DND-41 (cell line): ENCODE results near the gene LRRC37A.
"Not testable (repeated sequence)": the region's sequence is repeated elsewhere in the genome, so short reads cannot be mapped to it uniquely, and the experiment has no call there.

Source experiments
- ATAC-seq: fragments of 200-7000 bp; cut with Tn5 transposase; 3 replicates; pipeline ENCODE4 v1.9.1; 2021; ENCODE audit warnings: low read depth; ENCODE audit not compliant: insufficient read depth
- DNase-seq: peaks from one replicate; pipeline ENCODE4 v3.0.0-alpha.2; 2020
- H2AFZ ChIP-seq: 2 replicates; pipeline ENCODE4 v1.6.0; 2012; ENCODE audit warnings: low read depth, low read length
- H3K27ac ChIP-seq: 2 replicates; pipeline ENCODE4 v1.5.1; 2012; ENCODE audit warnings: low read length, inconsistent platforms
- H3K27me3 ChIP-seq: fragments of 200-600 bp; sonication (generic); 2 replicates; pipeline ENCODE4 v1.6.0; 2012; ENCODE audit warnings: low read length, mild to moderate bottlenecking, inconsistent platforms; ENCODE audit not compliant: insufficient read depth, poor library complexity
- H3K36me3 ChIP-seq: 2 replicates; pipeline ENCODE4 v1.5.1; 2012; ENCODE audit warnings: low read length, inconsistent platforms; ENCODE audit not compliant: insufficient read depth
- H3K4me1 ChIP-seq: 2 replicates; pipeline ENCODE4 v1.5.1; 2012; ENCODE audit warnings: mild to moderate bottlenecking, low read length; ENCODE audit not compliant: insufficient read depth
- H3K4me2 ChIP-seq: 2 replicates; pipeline ENCODE4 v1.6.0; 2012; ENCODE audit warnings: mild to moderate bottlenecking, moderate library complexity, low read length, inconsistent platforms; ENCODE audit not compliant: insufficient read depth
- H3K4me3 ChIP-seq, 2 experiments: fragments of 200-600 bp in 1 of 2; shearing (Covaris generic) in 1 of 2; 2 replicates each; pipeline ENCODE4 v1.5.1; 2012 to 2016; ENCODE audit warnings: inconsistent platforms in 2 of 2, low read length in 2 of 2, mild to moderate bottlenecking in 2 of 2, low read depth in 1 of 2, moderate library complexity in 1 of 2
- H3K79me2 ChIP-seq: 2 replicates; pipeline ENCODE4 v1.6.0; 2012; ENCODE audit warnings: low read length, inconsistent platforms; ENCODE audit not compliant: insufficient read depth
- H3K9ac ChIP-seq: 2 replicates; pipeline ENCODE4 v1.6.0; 2012; ENCODE audit warnings: low read depth, mild to moderate bottlenecking, inconsistent platforms, low read length, moderate library complexity
- H3K9me3 ChIP-seq: 2 replicates; pipeline ENCODE4 v1.5.1; 2012; ENCODE audit warnings: low read length, moderate library complexity, mild to moderate bottlenecking, inconsistent platforms; ENCODE audit not compliant: insufficient read depth, severe bottlenecking
- H4K20me1 ChIP-seq: 2 replicates; pipeline ENCODE4 v1.6.0; 2012; ENCODE audit warnings: low read length; ENCODE audit not compliant: insufficient read depth
- TF ChIP-seq, protein P1 (sequence below): IDR thresholded peaks from 2 replicates; pipeline ENCODE4 v1.5.1; 2012; ENCODE audit warnings: borderline replicate concordance, low read length, moderate library complexity, mild to moderate bottlenecking; ENCODE audit not compliant: poor library complexity, severe bottlenecking; ENCODE audit errors: extremely low read depth

LRRC37A gene

DNA sequence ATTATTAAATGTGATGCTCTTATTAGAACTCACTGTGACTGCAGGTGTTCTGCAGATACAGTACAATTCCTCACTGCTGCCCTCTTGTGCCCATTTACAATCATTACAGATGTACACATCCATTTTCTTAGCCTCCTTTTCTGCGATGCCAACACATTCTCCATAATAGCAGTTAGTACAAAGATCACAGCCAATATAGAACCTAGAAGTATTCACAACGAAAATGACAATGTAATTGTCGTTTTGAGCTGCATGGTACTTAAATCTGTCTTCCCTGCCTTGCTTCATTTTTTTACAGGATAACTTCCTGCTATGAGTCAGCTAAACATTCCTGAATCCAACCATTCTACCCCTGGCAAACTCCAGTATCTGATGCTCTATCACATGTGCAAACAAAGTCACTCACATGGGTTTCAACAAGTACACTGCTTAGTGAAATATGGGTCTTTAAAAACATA lies 8.1 kb upstream of the LRRC37A start:
- H3K27me3 ChIP-seq, H3K9ac ChIP-seq, H3K4me2 ChIP-seq, H3K4me3 ChIP-seq, H3K36me3 ChIP-seq, H4K20me1 ChIP-seq, H3K27ac ChIP-seq, H3K9me3 ChIP-seq, H3K79me2 ChIP-seq: not testable (repeated sequence)
- DNase-seq (peak; percentile 69), ATAC-seq (peak; percentile 80)
- peak overlapping the region; percentile 69 for H2AFZ ChIP-seq
- TF ChIP-seq, protein P1, sequence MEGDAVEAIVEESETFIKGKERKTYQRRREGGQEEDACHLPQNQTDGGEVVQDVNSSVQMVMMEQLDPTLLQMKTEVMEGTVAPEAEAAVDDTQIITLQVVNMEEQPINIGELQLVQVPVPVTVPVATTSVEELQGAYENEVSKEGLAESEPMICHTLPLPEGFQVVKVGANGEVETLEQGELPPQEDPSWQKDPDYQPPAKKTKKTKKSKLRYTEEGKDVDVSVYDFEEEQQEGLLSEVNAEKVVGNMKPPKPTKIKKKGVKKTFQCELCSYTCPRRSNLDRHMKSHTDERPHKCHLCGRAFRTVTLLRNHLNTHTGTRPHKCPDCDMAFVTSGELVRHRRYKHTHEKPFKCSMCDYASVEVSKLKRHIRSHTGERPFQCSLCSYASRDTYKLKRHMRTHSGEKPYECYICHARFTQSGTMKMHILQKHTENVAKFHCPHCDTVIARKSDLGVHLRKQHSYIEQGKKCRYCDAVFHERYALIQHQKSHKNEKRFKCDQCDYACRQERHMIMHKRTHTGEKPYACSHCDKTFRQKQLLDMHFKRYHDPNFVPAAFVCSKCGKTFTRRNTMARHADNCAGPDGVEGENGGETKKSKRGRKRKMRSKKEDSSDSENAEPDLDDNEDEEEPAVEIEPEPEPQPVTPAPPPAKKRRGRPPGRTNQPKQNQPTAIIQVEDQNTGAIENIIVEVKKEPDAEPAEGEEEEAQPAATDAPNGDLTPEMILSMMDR, result peak; percentile 73
- peaks cover 18% of the 10 kb centered on the region for H3K4me1 ChIP-seq

DNA sequence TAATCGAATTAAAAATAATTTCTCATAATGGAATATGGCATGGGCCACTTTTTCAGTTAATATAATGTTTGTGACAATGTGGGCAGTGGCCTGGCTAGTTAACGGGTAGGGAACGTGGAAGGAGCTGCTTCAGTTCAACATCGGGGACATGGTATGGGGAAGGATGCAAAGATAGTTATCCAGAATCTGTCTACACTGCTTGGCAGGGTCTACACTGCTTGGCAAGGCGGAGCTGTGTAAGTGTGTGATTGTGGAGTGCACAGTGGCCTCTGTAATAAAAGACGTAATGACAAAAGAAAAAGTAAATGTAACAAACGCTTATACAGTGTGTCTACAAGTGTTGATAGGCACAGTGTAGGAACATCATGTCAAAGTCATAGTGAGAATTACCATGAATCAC lies 7.3 kb upstream of the LRRC37A start:
- not testable (repeated sequence) for H3K79me2 ChIP-seq, H3K9me3 ChIP-seq, ATAC-seq

DNA sequence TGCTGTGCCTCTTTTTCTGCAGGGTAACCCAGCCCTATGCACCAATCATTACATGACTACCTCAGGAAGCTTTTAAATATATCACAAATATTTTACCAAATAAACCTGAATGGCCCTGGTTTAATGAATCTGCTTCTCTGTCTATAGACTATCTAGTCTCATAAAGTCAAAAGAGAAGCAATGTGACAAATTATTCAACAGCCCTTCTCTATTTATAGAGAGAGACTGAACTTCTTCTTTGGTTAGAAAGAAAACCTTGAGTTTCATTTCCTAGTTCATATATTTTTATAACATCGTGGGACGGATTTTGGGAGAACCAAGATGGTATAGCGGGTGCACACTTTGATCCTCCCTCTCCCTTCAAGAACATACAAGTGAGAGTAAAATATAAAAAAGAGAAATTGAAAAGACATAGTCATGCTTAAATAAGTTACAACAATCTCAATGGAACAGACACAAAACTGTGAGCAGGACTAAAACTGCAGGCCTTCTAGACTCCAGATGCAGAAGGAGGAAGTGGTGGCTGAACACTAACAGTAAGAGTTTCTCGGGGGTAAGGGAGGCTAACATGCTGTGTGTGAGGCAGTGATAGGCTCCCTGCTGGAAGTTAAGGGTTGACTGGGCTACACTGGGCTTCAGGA lies 3.9 kb upstream of the LRRC37A start:
- not testable (repeated sequence) for H3K9me3 ChIP-seq, H3K79me2 ChIP-seq, H4K20me1 ChIP-seq, H3K36me3 ChIP-seq, H3K4me3 ChIP-seq, H3K27me3 ChIP-seq, H3K4me2 ChIP-seq
- Histone ChIP-seq H3K27ac (peak overlapping the region; percentile 61), H3K9ac (peak overlapping the region; percentile 34; the same call in 1 of the 2 replicates), H3K4me1 (peaks cover 18% of the 10 kb centered on the region), H2AFZ (peak overlapping the region; percentile 55; the same call in 1 of the 2 replicates)
- ATAC-seq (peak; percentile 94), DNase-seq (peak; percentile 50)

More for the DNA sequence above, 7.3 kb upstream of the LRRC37A start:
- H2AFZ ChIP-seq, H3K9ac ChIP-seq, H4K20me1 ChIP-seq, H3K27ac ChIP-seq, H3K36me3 ChIP-seq, H3K4me2 ChIP-seq, H3K27me3 ChIP-seq, DNase-seq, H3K4me3 ChIP-seq: not testable (repeated sequence)
- peaks cover 18% of the 10 kb centered on the region for H3K4me1 ChIP-seq

DNA sequence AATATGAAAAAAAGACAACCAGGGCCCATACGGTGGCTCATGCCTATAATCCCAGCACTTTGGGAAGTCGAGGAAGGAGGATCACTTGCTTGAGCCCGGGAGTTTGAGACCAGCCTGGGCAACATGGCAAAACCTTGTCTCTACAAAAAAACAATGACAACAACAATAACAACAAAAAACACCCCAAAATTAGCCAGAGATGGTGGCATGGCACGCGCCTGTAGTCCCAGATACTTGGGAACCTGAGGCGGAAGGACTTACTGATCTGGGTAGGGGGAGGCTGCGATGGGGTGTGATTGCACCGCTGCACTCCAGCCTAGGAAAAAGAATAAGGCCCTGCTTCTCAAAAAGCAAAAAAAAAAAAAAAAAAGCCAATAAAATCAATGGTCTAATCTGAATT lies 3.3 kb upstream of the LRRC37A start:
- H3K27ac ChIP-seq, result peak overlapping the region; percentile 61
- not testable (repeated sequence) for DNase-seq, H4K20me1 ChIP-seq, H3K4me3 ChIP-seq, H3K9me3 ChIP-seq, H3K36me3 ChIP-seq, H3K4me2 ChIP-seq, ATAC-seq, H3K27me3 ChIP-seq, H3K79me2 ChIP-seq
- H2AFZ ChIP-seq, result peak overlapping the region; percentile 55
- peak overlapping the region; percentile 34; the same call in 1 of the 2 replicates for H3K9ac ChIP-seq
- peaks cover 18% of the 10 kb centered on the region for H3K4me1 ChIP-seq

DNA sequence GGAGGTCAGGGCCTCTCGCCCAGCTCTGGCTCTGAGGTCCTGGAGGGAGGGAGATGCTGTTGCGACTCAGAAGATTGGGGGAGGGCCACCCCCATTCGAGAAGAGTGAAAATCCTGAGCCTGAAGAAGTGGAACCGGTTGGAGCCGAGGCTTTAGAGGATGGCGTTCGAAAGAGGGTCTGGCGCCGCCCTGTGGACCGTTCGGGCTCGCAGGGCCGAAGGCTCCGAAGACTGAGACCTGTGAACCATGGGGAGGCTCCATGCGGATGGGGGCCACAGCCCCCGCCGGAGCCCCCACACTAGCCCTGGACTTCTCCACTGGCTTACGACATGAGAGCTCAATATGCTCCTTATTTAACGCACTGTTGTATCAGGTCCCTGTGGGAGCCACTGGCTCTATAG lies 46.3 kb downstream of the LRRC37A start:
- not testable (repeated sequence) for DNase-seq, H3K79me2 ChIP-seq, H3K9ac ChIP-seq, H3K27me3 ChIP-seq, ATAC-seq, H3K36me3 ChIP-seq, H3K27ac ChIP-seq, H3K4me3 ChIP-seq, H4K20me1 ChIP-seq, H3K4me2 ChIP-seq, H2AFZ ChIP-seq, H3K9me3 ChIP-seq, H3K4me1 ChIP-seq

GRCh38 chr17:46342131-46342530 lies 47.2 kb downstream of the LRRC37A start:
- H3K4me3 ChIP-seq, H2AFZ ChIP-seq, H3K4me1 ChIP-seq, ATAC-seq, H3K9ac ChIP-seq, H3K9me3 ChIP-seq, H3K4me2 ChIP-seq, DNase-seq, H3K27me3 ChIP-seq, H3K36me3 ChIP-seq, H4K20me1 ChIP-seq, H3K27ac ChIP-seq, H3K79me2 ChIP-seq: not testable (repeated sequence)

- H3K9ac ChIP-seq, H4K20me1 ChIP-seq, H2AFZ ChIP-seq, H3K9me3 ChIP-seq, H3K27ac ChIP-seq, H3K79me2 ChIP-seq, H3K4me2 ChIP-seq, ATAC-seq, H3K4me1 ChIP-seq, H3K4me3 ChIP-seq, DNase-seq, H3K27me3 ChIP-seq, H3K36me3 ChIP-seq: not testable (repeated sequence)
These were observed 53.4 kb downstream of the LRRC37A start for GRCh38 chr17:46348345-46348744.

GRCh38 chr17:46349060-46349459 lies 54.1 kb downstream of the LRRC37A start:
- not testable (repeated sequence) for H3K9me3 ChIP-seq, DNase-seq, H3K9ac ChIP-seq, H3K27me3 ChIP-seq, H3K4me2 ChIP-seq, ATAC-seq, H3K4me3 ChIP-seq, H3K36me3 ChIP-seq, H2AFZ ChIP-seq, H3K27ac ChIP-seq, H3K4me1 ChIP-seq, H3K79me2 ChIP-seq, H4K20me1 ChIP-seq
